GM04504 (cell line): ENCODE measurements around the gene ARPP21.
"Not testable (repeated sequence)": the region's sequence is repeated elsewhere in the genome, so short reads cannot be mapped to it uniquely, and the experiment has no call there.

Experiments used
- DNase-seq: peaks from one replicate; pipeline ENCODE4 v3.0.0-alpha.2; 2012; ENCODE audit warnings: low read depth

Gene ARPP21

GRCh38 chr3:35639254-35640186 is at the start of gene ARPP21:
ARPP21 (plus strand) TSS chr3:35639525; CDS start chr3:35681752, 42,227 bp downstream.
- DNase-seq: no peak

- no peak for DNase-seq
Observed at GRCh38 chr3:35592589-35593295, 46.6 kb upstream of the ARPP21 start.

GRCh38 chr3:35594739-35595138 is 44.6 kb upstream of the ARPP21 start:
- DNase-seq: no peak

- no peak for DNase-seq
Observed at GRCh38 chr3:35596335-35596995, 42.9 kb upstream of the ARPP21 start.

- DNase-seq: no peak
Observed at GRCh38 chr3:35597490-35597889, 41.8 kb upstream of the ARPP21 start.

- DNase-seq: no peak
Observed at GRCh38 chr3:35598804-35599203, 40.5 kb upstream of the ARPP21 start.

- DNase-seq: no peak
Observed at GRCh38 chr3:35601959-35602358, 37.4 kb upstream of the ARPP21 start.

GRCh38 chr3:35602395-35602936 is 36.9 kb upstream of the ARPP21 start:
- DNase-seq: no peak

GRCh38 chr3:35616346-35616745 is 23.0 kb upstream of the ARPP21 start:
- no peak for DNase-seq

- DNase-seq: no peak
Observed at GRCh38 chr3:35617370-35617769, 22.0 kb upstream of the ARPP21 start.

GRCh38 chr3:35620238-35620637 is 19.1 kb upstream of the ARPP21 start:
- DNase-seq: not testable (repeated sequence)

GRCh38 chr3:35624698-35625097 is 14.6 kb upstream of the ARPP21 start:
- no peak for DNase-seq

- no peak for DNase-seq
Observed at GRCh38 chr3:35633332-35634124, 5.8 kb upstream of the ARPP21 start.

GRCh38 chr3:35635407-35635806 is 3.9 kb upstream of the ARPP21 start:
- DNase-seq: no peak

GRCh38 chr3:35635926-35636683 is 3.2 kb upstream of the ARPP21 start:
- no peak for DNase-seq

GRCh38 chr3:35638251-35638979 is 910 bp upstream of the ARPP21 start:
- no peak for DNase-seq

- no peak for DNase-seq
Observed at GRCh38 chr3:35638980-35639253, 408 bp upstream of the ARPP21 start.

- no peak for DNase-seq
Observed at GRCh38 chr3:35640190-35641165, 1.2 kb downstream of the ARPP21 start.

- no peak for DNase-seq
Observed at GRCh38 chr3:35641331-35641730, 2.0 kb downstream of the ARPP21 start.
